Measurements from ENCODE around the gene CCDC69. TPM values are rescaled to one million over a fixed set of nuclear protein-coding genes. Genes with fewer than 3 reads are reported as not detected.

Gene CCDC69
- total and polyA plus RNA-seq, 2 of the 8 experiments (the other 6 are each of a cell fraction or from before 2014, with no cell fraction given): 8.4 to 10.8 TPM

GRCh38 chr5:151139015-151139414 is 84.9 kb downstream of the CCDC69 start (continued):
- TF ChIP-seq CHD7 (IDR thresholded peaks at IDR 0.05; ENCODE audit: insufficient replicate concordance, low read length) (no peak), ZNF274 (IDR thresholded peaks at IDR 0.05; ENCODE audit: borderline replicate concordance, extremely low read depth, low read length) (no peak), ATF3 (IDR thresholded peaks at IDR 0.05; ENCODE audit: insufficient read depth, low read depth, low read length) (no peak), GABPA (IDR thresholded peaks at IDR 0.05; ENCODE audit: borderline replicate concordance, insufficient read depth, low read length) (no peak), FOSL1 (IDR thresholded peaks at IDR 0.05; ENCODE audit: insufficient read depth, low read depth, low read length) (no peak), RXRA (IDR thresholded peaks at IDR 0.05; ENCODE audit: insufficient read depth, low read depth, low read length) (no peak)
